K562 (cell line): ENCODE data around the gene USP7. TPM values are rescaled to one million over a fixed set of nuclear protein-coding genes. Genes with fewer than 3 reads are reported as not detected.

ENCODE experiments used
- KLF1 ChIP-seq: fragments of 450-650 bp; IDR thresholded peaks from 2 replicates; pipeline ENCODE4 v1.6.1; 2016; ENCODE audit warnings: missing genetic modification characterization, missing compliant biosample characterization
- MEF2A ChIP-seq: IDR thresholded peaks from 2 replicates; pipeline ENCODE4 v1.6.1; 2011; ENCODE audit warnings: low read depth, mild to moderate bottlenecking, low read length, moderate library complexity; ENCODE audit not compliant: control insufficient read depth
- PRDM10 ChIP-seq: fragments of 450-650 bp; IDR thresholded peaks from 2 replicates; pipeline ENCODE4 v1.6.1; 2018; ENCODE audit not compliant: partially characterized antibody
- U2AF1 ChIP-seq: fragments of 200-400 bp; formaldehyde crosslinking; optimal IDR thresholded peaks from 2 replicates; pipeline ENCODE3; 2017; ENCODE audit warnings: mild to moderate bottlenecking, low read depth, low read length, moderate library complexity
- polyA plus RNA-seq, 8 experiments: library from polyadenylated mRNA; depleted of rRNA in 4 of 8; stranded (reverse) in 5 of 8; unstranded in 3 of 8; fragments of >200 nt; fragmentation: Nextera tagmentation in 2 of 8; fragmentation: Illumina TruSeq in 1 of 8; extraction: Ambion mirVana in 2 of 8; extraction: Trizol in 1 of 8; gene quantifications; 2 replicates each; pipeline versions ENCODE4 v1.2.1 to v1.2.3, GENCODE V29; 2011 to 2014; ENCODE audit warnings: inconsistent platforms in 1 of 8, missing spikeins in 1 of 8
- total RNA-seq, 7 experiments: library from RNA; depleted of rRNA in 6 of 7; stranded (reverse); fragments of >200 nt in 6 of 7; fragmentation: Illumina TruSeq in 2 of 7; extraction: Trizol in 2 of 7; gene quantifications; 2 replicates each; pipeline versions ENCODE4 v1.2.1 to v1.2.3, GENCODE V29; 2011 to 2021; ENCODE audit warnings: low replicate concordance in 1 of 7
- TF ChIP-seq, protein P1 (sequence below): fragments of 200-400 bp; formaldehyde crosslinking; IDR thresholded peaks from 2 replicates; pipeline ENCODE4 v1.6.1; 2017; ENCODE audit warnings: mild to moderate bottlenecking, low read depth, low read length, moderate library complexity
- TF ChIP-seq, protein P2 (sequence below): fragments of 250-450 bp; sonication (Bioruptor Pico); IDR thresholded peaks from 2 replicates; pipeline ENCODE4 v1.6.1; 2021; ENCODE audit warnings: mild to moderate bottlenecking
- TF ChIP-seq, protein P3 (sequence below), 2 experiments: fragments of 200-800 bp in 1 of 2; sonication (Bioruptor generic) in 1 of 2; sonication (generic) in 1 of 2; formaldehyde crosslinking in 1 of 2; IDR thresholded peaks in 1 of 2; conservative IDR thresholded peaks in 1 of 2; 2 replicates each; pipeline versions ENCODE4 v1.5.0 to v1.6.1; 2016 to 2020; ENCODE audit warnings: missing compliant biosample characterization in 1 of 2, missing genetic modification characterization in 1 of 2, missing genetic modification reagents in 1 of 2
- TF ChIP-seq, protein P4 (sequence below): fragments of 250-450 bp; sonication (Bioruptor Pico); IDR thresholded peaks from 2 replicates; pipeline ENCODE4 v1.5.0; 2021; ENCODE audit warnings: mild to moderate bottlenecking, borderline replicate concordance

Gene USP7
- total and polyA plus RNA-seq, 9 of the 15 experiments (the other 6 are each of a cell fraction or from before 2014, with no cell fraction given) = 17.1 to 145 (median 57.9) TPM

DNA sequence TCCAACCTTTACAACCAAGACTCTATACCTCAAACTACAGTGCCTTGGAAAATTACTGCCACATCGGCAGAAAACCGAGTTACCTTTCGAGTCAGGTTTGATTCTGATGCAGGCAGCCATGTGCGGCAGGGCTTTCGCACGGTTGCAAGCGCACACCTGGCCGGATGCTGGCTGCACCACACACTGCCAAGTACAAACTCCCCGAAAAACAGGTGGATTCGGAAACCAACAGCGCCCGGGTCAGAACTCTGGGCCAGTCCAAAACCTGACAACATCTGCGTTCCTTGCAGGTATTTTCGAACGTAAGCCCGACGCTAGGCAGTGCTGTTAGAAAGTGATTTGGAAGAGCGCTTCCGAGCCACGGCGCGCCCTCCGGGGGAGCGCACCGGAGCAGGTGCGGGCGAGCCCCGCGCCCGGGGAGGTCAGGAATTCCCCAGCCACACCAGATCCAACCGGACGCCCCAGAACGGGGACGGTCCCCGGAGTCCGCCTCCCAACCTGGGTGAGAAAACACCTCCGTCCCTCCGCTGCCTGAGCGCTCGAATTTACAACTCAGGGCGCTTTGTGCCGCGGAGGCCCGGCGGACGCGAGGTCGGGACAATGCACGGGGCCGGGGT lies 1.2 kb downstream of the USP7 start (continued):
- TF ChIP-seq, protein P1, sequence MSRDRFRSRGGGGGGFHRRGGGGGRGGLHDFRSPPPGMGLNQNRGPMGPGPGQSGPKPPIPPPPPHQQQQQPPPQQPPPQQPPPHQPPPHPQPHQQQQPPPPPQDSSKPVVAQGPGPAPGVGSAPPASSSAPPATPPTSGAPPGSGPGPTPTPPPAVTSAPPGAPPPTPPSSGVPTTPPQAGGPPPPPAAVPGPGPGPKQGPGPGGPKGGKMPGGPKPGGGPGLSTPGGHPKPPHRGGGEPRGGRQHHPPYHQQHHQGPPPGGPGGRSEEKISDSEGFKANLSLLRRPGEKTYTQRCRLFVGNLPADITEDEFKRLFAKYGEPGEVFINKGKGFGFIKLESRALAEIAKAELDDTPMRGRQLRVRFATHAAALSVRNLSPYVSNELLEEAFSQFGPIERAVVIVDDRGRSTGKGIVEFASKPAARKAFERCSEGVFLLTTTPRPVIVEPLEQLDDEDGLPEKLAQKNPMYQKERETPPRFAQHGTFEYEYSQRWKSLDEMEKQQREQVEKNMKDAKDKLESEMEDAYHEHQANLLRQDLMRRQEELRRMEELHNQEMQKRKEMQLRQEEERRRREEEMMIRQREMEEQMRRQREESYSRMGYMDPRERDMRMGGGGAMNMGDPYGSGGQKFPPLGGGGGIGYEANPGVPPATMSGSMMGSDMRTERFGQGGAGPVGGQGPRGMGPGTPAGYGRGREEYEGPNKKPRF = no peak
- TF ChIP-seq, protein P2, sequence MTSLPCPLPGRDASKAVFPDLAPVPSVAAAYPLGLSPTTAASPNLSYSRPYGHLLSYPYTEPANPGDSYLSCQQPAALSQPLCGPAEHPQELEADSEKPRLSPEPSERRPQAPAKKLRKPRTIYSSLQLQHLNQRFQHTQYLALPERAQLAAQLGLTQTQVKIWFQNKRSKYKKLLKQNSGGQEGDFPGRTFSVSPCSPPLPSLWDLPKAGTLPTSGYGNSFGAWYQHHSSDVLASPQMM (CRISPR knock-in tag) = no peak
- no peak for TF ChIP-seq U2AF1
- no peak for TF ChIP-seq PRDM10
- TF ChIP-seq, protein P3, sequence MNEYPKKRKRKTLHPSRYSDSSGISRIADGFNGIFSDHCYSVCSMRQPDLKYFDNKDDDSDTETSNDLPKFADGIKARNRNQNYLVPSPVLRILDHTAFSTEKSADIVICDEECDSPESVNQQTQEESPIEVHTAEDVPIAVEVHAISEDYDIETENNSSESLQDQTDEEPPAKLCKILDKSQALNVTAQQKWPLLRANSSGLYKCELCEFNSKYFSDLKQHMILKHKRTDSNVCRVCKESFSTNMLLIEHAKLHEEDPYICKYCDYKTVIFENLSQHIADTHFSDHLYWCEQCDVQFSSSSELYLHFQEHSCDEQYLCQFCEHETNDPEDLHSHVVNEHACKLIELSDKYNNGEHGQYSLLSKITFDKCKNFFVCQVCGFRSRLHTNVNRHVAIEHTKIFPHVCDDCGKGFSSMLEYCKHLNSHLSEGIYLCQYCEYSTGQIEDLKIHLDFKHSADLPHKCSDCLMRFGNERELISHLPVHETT (CRISPR knock-in tag; conservative IDR thresholded peaks at IDR 0.05 in 1 of 2, IDR thresholded peaks at IDR 0.05 in 1 of 2) = no peak
- TF ChIP-seq, protein P4, sequence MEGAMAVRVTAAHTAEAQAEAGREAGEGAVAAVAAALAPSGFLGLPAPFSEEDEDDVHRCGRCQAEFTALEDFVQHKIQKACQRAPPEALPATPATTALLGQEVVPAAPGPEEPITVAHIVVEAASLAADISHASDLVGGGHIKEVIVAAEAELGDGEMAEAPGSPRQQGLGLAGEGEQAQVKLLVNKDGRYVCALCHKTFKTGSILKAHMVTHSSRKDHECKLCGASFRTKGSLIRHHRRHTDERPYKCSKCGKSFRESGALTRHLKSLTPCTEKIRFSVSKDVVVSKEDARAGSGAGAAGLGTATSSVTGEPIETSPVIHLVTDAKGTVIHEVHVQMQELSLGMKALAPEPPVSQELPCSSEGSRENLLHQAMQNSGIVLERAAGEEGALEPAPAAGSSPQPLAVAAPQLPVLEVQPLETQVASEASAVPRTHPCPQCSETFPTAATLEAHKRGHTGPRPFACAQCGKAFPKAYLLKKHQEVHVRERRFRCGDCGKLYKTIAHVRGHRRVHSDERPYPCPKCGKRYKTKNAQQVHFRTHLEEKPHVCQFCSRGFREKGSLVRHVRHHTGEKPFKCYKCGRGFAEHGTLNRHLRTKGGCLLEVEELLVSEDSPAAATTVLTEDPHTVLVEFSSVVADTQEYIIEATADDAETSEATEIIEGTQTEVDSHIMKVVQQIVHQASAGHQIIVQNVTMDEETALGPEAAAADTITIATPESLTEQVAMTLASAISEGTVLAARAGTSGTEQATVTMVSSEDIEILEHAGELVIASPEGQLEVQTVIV (CRISPR knock-in tag) = no peak
- no peak for TF ChIP-seq KLF1 (tag)
- TF ChIP-seq MEF2A = no peak
